HepG2 (cell line): Measurements from ENCODE around the gene DLG4. TPM values are rescaled to one million over a fixed set of nuclear protein-coding genes. Genes with fewer than 3 reads are reported as not detected.

ENCODE experiments used
- AKAP8 ChIP-seq: sonication (generic); formaldehyde crosslinking; IDR thresholded peaks from 2 replicates; pipeline ENCODE4 v1.5.1; 2020; ENCODE audit warnings: mild to moderate bottlenecking, missing genetic modification reagents
- BATF2 ChIP-seq: sonication (generic); formaldehyde crosslinking; IDR thresholded peaks from 2 replicates; pipeline ENCODE4 v1.8.0; 2022; ENCODE audit warnings: mild to moderate bottlenecking, missing genetic modification reagents, moderate library complexity
- ESRRA ChIP-seq: sonication (generic); formaldehyde crosslinking; IDR thresholded peaks from 2 replicates; pipeline ENCODE4 v1.5.1; 2020; ENCODE audit warnings: mild to moderate bottlenecking, low read depth, missing genetic modification reagents
- FOXJ3 ChIP-seq: sonication (generic); formaldehyde crosslinking; IDR thresholded peaks from 2 replicates; pipeline ENCODE4 v1.4.0; 2020; ENCODE audit warnings: missing genetic modification reagents, mild to moderate bottlenecking, borderline replicate concordance
- HDAC1 ChIP-seq: sonication (generic); formaldehyde crosslinking; IDR thresholded peaks from 2 replicates; pipeline ENCODE4 v1.5.1; 2020; ENCODE audit warnings: mild to moderate bottlenecking, missing genetic modification reagents
- KMT2A ChIP-seq: sonication (generic); formaldehyde crosslinking; IDR thresholded peaks from 2 replicates; pipeline ENCODE4 v1.4.0; 2020; ENCODE audit warnings: missing genetic modification reagents
- TERF1 ChIP-seq: sonication (generic); formaldehyde crosslinking; IDR thresholded peaks from 2 replicates; pipeline ENCODE4 v1.8.0; 2022; ENCODE audit warnings: mild to moderate bottlenecking, missing genetic modification reagents, moderate library complexity
- ZNF224 ChIP-seq: sonication (generic); formaldehyde crosslinking; IDR thresholded peaks from 2 replicates; pipeline ENCODE4 v1.5.0; 2020; ENCODE audit warnings: mild to moderate bottlenecking, missing genetic modification reagents
- ZNF235 ChIP-seq: sonication (generic); formaldehyde crosslinking; IDR thresholded peaks from 2 replicates; pipeline ENCODE4 v1.8.1; 2023; ENCODE audit warnings: mild to moderate bottlenecking, missing genetic modification reagents, borderline replicate concordance
- ZNF280B ChIP-seq: sonication (generic); formaldehyde crosslinking; IDR thresholded peaks from 2 replicates; pipeline ENCODE4 v1.5.0; 2020; ENCODE audit warnings: missing genetic modification reagents, mild to moderate bottlenecking, borderline replicate concordance
- ZNF546 ChIP-seq: sonication (generic); formaldehyde crosslinking; conservative IDR thresholded peaks from 2 replicates; pipeline ENCODE4 v1.8.1; 2023; ENCODE audit warnings: mild to moderate bottlenecking, missing genetic modification reagents
- ZNF552 ChIP-seq: sonication (generic); formaldehyde crosslinking; IDR thresholded peaks from 2 replicates; pipeline ENCODE4 v1.9.0; 2022; ENCODE audit warnings: missing genetic modification reagents, mild to moderate bottlenecking, borderline replicate concordance
- ZNF615 ChIP-seq: sonication (generic); formaldehyde crosslinking; IDR thresholded peaks from 2 replicates; pipeline ENCODE4 v1.5.0; 2020; ENCODE audit warnings: mild to moderate bottlenecking, missing genetic modification reagents, borderline replicate concordance
- polyA plus RNA-seq, 8 experiments: library from polyadenylated mRNA; depleted of rRNA in 3 of 8; stranded (reverse) in 7 of 8; unstranded in 1 of 8; fragments of >200 nt; fragmentation: Illumina TruSeq in 4 of 8; extraction: Trizol in 4 of 8; gene quantifications; 2 replicates each; pipeline versions ENCODE4 v1.2.1 to v1.2.3, GENCODE V29; 2011 to 2016; ENCODE audit warnings: low read depth in 4 of 8, missing spikeins in 1 of 8, mixed read lengths in 1 of 8; ENCODE audit not compliant: insufficient read depth in 1 of 8
- total RNA-seq, 5 experiments: library from RNA; depleted of rRNA; stranded (reverse); fragments of >200 nt; fragmentation: Illumina TruSeq; extraction: Trizol; gene quantifications; 2 replicates each; pipeline ENCODE4 v1.2.3, GENCODE V29; 2016; ENCODE audit warnings: low read depth in 1 of 5
- TF ChIP-seq, protein P1 (sequence below): sonication (generic); formaldehyde crosslinking; IDR thresholded peaks from 2 replicates; pipeline ENCODE4 v1.5.0; 2020; ENCODE audit warnings: missing genetic modification reagents, mild to moderate bottlenecking, borderline replicate concordance
- TF ChIP-seq, protein P2 (sequence below): sonication (generic); formaldehyde crosslinking; IDR thresholded peaks from 2 replicates; pipeline ENCODE4 v1.4.0; 2020; ENCODE audit warnings: mild to moderate bottlenecking, missing genetic modification reagents
- TF ChIP-seq, protein P3 (sequence below): sonication (generic); formaldehyde crosslinking; IDR thresholded peaks from 2 replicates; pipeline ENCODE4 v1.5.0; 2020; ENCODE audit warnings: mild to moderate bottlenecking, missing genetic modification reagents
- TF ChIP-seq, protein P4 (sequence below): sonication (generic); formaldehyde crosslinking; IDR thresholded peaks from 2 replicates; pipeline ENCODE4 v1.4.0; 2020; ENCODE audit warnings: mild to moderate bottlenecking, missing genetic modification reagents, borderline replicate concordance

Gene DLG4
- total and polyA plus RNA-seq, 2 of the 13 experiments (the other 11 are each of a cell fraction or from before 2014, with no cell fraction given): 0.71 to 4.3 TPM

DNA sequence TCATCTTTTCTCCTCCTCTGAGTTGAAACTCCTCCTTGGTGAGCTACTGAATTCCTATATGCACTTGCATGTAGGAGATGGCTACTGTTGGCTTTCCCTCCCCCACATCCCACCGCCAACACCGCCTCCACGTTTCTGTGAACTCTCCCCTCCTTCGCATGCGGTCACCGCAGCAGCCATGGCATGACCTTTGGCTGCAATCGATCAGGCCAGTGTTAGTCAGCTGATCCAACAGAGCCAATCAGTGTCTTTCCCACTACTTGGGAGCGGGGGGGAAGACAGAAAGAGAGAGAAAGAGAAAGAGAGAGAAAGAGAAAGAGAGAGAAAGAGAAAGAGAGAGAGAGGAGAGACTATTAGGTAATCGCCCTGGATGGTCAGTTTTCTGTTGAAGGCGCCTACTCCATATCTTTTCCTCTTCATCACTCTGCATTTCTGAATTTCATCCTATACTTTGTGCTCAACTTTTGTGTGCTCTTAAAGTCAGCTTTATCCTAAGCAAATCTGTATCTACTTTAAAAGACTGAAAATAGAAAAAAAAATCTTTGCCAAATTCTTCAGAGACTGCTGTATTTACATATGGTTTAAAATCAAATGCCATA, 63.2 kb downstream of the DLG4 start (continued):
- TF ChIP-seq BATF2 (CRISPR knock-in tag) (peak; percentile 94), ESRRA (CRISPR knock-in tag) (peak; percentile 87), AKAP8 (CRISPR knock-in tag) (no peak), KMT2A (CRISPR knock-in tag) (peak; percentile 39; the same call in 1 of the 2 replicates), ZNF224 (no peak), HDAC1 (CRISPR knock-in tag) (peak; percentile 84), ZNF235 (CRISPR knock-in tag) (peak; percentile 91; the same call in 1 of the 2 replicates), ZNF615 (CRISPR knock-in tag) (0 out of 2 replicates have a peak, but pooled peaks have one; percentile 28), ZNF280B (CRISPR knock-in tag) (peak; percentile 97), TERF1 (CRISPR knock-in tag) (no peak), ZNF552 (CRISPR knock-in tag) (peak; percentile 91), FOXJ3 (CRISPR knock-in tag) (0 out of 2 replicates have a peak, but pooled peaks have one; percentile 35), ZNF546 (CRISPR knock-in tag) (peak; percentile 68; the same call in 1 of the 2 replicates)
- TF ChIP-seq, protein P1, sequence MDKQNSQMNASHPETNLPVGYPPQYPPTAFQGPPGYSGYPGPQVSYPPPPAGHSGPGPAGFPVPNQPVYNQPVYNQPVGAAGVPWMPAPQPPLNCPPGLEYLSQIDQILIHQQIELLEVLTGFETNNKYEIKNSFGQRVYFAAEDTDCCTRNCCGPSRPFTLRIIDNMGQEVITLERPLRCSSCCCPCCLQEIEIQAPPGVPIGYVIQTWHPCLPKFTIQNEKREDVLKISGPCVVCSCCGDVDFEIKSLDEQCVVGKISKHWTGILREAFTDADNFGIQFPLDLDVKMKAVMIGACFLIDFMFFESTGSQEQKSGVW (CRISPR knock-in tag): no peak
- TF ChIP-seq, protein P2, sequence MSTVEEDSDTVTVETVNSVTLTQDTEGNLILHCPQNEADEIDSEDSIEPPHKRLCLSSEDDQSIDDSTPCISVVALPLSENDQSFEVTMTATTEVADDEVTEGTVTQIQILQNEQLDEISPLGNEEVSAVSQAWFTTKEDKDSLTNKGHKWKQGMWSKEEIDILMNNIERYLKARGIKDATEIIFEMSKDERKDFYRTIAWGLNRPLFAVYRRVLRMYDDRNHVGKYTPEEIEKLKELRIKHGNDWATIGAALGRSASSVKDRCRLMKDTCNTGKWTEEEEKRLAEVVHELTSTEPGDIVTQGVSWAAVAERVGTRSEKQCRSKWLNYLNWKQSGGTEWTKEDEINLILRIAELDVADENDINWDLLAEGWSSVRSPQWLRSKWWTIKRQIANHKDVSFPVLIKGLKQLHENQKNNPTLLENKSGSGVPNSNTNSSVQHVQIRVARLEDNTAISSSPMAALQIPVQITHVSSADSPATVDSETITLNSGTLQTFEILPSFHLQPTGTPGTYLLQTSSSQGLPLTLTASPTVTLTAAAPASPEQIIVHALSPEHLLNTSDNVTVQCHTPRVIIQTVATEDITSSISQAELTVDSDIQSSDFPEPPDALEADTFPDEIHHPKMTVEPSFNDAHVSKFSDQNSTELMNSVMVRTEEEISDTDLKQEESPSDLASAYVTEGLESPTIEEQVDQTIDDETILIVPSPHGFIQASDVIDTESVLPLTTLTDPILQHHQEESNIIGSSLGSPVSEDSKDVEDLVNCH (CRISPR knock-in tag): peak; percentile 91; the same call in 1 of the 2 replicates
- TF ChIP-seq, protein P3, sequence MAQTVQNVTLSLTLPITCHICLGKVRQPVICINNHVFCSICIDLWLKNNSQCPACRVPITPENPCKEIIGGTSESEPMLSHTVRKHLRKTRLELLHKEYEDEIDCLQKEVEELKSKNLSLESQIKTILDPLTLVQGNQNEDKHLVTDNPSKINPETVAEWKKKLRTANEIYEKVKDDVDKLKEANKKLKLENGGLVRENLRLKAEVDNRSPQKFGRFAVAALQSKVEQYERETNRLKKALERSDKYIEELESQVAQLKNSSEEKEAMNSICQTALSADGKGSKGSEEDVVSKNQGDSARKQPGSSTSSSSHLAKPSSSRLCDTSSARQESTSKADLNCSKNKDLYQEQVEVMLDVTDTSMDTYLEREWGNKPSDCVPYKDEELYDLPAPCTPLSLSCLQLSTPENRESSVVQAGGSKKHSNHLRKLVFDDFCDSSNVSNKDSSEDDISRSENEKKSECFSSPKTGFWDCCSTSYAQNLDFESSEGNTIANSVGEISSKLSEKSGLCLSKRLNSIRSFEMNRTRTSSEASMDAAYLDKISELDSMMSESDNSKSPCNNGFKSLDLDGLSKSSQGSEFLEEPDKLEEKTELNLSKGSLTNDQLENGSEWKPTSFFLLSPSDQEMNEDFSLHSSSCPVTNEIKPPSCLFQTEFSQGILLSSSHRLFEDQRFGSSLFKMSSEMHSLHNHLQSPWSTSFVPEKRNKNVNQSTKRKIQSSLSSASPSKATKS (CRISPR knock-in tag): 0 out of 2 replicates have a peak, but pooled peaks have one; percentile 63
- TF ChIP-seq, protein P4, sequence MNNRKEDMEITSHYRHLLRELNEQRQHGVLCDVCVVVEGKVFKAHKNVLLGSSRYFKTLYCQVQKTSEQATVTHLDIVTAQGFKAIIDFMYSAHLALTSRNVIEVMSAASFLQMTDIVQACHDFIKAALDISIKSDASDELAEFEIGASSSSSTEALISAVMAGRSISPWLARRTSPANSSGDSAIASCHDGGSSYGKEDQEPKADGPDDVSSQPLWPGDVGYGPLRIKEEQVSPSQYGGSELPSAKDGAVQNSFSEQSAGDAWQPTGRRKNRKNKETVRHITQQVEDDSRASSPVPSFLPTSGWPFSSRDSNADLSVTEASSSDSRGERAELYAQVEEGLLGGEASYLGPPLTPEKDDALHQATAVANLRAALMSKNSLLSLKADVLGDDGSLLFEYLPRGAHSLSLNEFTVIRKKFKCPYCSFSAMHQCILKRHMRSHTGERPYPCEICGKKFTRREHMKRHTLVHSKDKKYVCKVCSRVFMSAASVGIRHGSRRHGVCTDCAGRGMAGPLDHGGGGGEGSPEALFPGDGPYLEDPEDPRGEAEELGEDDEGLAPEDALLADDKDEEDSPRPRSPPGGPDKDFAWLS (CRISPR knock-in tag): no peak
